Epithelial cell of proximal tubule (primary cell): ENCODE results near the gene OLFM3. TPM values are rescaled to one million over a fixed set of nuclear protein-coding genes. Genes with fewer than 3 reads are reported as not detected.

Source experiments
- DNase-seq: peaks from one replicate; pipeline ENCODE4 v3.0.0-alpha.2; 2011; ENCODE audit warnings: low read depth
- H3K4me3 ChIP-seq: 2 replicates; pipeline ENCODE4 v1.5.1; 2011; ENCODE audit warnings: low read depth, mild to moderate bottlenecking, low read length
- total RNA-seq: library from RNA; depleted of rRNA; stranded (reverse); fragments of >200 nt; gene quantifications from 2 replicates; pipeline ENCODE4 v1.2.3, GENCODE V29; 2015
- TF ChIP-seq, protein P1 (sequence below): conservative IDR thresholded peaks from 2 replicates; pipeline ENCODE4 v1.5.1; 2012; ENCODE audit warnings: low read depth, mild to moderate bottlenecking, low read length

The OLFM3 gene
- total RNA-seq, 1 donor from 2014 or later: not detected

DNA sequence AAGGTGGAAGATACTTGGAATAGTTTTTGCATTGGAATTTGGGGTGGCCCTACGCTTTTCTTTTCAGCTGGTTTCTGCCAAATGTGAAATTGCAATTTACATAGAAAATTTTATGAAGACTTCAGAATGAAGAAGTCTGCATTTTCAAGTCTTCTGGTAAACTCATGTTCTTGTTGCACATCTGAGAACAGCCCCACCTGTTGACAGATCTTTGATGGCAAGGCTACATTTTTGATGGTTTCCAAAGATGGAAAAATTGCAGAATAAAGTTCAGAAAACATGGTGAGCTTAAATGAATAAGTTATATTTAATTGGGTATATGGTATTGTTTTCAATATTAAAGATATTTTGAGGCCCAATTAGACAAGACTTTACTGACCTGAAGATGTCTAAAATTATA lies 25.4 kb downstream of the OLFM3 start:
- DNase-seq: no peak

DNA sequence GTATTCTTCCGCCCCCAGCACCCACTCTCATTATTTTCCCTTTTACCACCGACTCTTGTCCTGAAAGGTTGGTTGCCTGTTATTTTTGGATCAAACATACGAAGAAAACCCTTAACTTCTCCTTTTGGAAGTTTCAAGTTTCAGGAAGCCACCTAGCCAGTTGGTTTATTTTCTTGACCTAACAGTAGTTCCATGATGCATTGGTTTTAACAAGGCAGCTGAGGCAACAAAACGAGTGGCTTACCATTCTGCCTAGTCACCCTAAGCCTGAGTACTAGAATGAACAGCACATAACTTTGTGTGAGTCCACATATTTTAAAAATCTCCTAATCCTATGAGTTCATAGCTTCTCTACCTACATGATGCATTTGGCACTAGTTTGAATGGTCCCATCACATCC lies 28.9 kb downstream of the OLFM3 start:
- no peak for DNase-seq
- no peak overlapping the region for H3K4me3 ChIP-seq
- TF ChIP-seq, protein P1, sequence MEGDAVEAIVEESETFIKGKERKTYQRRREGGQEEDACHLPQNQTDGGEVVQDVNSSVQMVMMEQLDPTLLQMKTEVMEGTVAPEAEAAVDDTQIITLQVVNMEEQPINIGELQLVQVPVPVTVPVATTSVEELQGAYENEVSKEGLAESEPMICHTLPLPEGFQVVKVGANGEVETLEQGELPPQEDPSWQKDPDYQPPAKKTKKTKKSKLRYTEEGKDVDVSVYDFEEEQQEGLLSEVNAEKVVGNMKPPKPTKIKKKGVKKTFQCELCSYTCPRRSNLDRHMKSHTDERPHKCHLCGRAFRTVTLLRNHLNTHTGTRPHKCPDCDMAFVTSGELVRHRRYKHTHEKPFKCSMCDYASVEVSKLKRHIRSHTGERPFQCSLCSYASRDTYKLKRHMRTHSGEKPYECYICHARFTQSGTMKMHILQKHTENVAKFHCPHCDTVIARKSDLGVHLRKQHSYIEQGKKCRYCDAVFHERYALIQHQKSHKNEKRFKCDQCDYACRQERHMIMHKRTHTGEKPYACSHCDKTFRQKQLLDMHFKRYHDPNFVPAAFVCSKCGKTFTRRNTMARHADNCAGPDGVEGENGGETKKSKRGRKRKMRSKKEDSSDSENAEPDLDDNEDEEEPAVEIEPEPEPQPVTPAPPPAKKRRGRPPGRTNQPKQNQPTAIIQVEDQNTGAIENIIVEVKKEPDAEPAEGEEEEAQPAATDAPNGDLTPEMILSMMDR: no peak

More for the DNA sequence above, 25.4 kb downstream of the OLFM3 start:
- TF ChIP-seq, protein P1: peak; percentile 16
- no peak overlapping the region for H3K4me3 ChIP-seq

DNA sequence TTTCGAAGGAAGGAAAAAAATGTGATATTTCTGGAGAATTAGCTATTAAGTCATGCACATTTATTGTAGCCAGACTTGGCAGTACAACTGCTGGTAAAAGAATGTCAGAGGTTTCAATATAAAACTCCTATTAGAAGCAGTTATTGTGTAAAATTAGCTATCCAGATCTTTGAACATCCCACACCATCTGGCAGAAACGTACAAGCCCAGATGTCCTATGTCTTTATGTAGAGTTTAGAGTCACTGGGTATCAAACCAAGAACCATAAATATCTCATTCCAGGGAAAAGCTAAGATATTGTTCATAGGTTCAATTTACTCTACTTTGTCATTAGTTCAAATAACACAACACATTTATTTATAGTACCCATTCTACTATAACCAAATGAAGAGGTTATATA lies 31.4 kb downstream of the OLFM3 start:
- no peak for DNase-seq
- TF ChIP-seq, protein P1: no peak
- H3K4me3 ChIP-seq: no peak overlapping the region

DNA sequence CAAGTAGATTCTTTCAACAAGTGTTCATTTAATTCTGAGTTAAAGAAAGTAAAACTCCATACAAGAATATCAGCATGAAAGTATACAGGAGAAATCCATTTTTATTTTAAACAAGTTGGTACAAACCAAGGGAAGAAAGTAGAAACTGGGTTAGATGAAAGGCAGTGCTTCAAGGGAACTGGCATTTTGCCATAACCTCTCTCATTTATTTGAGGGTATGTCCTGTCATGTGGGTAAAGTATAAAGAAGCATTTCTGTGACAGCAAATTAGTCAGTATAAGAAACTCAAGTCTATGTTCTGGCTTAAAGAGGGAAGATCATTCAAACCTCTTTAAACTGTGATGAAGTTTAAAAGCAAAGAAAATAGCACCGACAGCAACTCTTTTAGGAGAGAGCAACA lies 32.0 kb downstream of the OLFM3 start:
- TF ChIP-seq, protein P1: no peak
- H3K4me3 ChIP-seq: no peak overlapping the region
- no peak for DNase-seq

DNA sequence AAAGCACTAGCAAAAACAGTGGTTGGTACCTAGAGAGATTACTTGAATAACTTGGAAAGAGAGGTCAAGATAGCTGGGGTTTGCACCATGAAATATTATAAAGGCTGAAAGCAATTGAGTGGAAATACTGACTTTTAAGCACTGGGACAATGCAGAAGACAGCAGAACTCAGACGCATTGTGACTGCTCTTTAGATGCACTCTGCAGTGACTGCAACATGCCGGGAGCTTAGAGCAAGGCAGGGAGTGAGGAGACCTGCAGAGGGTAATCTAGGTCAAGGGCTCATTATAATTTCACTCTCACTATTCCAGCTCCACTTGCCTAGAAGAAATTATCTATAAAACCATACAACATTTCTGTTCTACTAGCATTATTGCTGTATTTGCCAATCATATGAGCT lies 36.6 kb downstream of the OLFM3 start:
- H3K4me3 ChIP-seq: no peak overlapping the region
- DNase-seq: no peak
- TF ChIP-seq, protein P1: no peak

DNA sequence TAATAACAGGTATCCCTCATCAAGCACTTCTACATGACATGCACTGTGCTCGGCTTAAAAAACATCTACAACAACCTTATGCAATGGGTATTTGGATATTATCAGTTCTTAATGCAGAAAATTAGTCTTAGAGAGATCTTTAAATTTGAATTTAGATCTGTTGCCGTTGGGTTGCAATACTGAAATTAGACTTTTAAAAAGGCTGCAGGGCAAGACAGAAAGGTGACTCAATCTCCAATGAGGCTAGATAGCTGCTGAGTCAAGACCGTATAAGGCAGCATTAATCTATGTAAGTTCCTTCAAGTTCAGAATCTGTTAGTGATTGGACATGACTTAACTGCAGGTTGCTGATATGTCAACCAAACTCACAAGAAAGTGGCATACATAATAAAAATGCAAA lies 37.3 kb downstream of the OLFM3 start:
- DNase-seq: no peak
- no peak overlapping the region for H3K4me3 ChIP-seq
- TF ChIP-seq, protein P1: no peak

DNA sequence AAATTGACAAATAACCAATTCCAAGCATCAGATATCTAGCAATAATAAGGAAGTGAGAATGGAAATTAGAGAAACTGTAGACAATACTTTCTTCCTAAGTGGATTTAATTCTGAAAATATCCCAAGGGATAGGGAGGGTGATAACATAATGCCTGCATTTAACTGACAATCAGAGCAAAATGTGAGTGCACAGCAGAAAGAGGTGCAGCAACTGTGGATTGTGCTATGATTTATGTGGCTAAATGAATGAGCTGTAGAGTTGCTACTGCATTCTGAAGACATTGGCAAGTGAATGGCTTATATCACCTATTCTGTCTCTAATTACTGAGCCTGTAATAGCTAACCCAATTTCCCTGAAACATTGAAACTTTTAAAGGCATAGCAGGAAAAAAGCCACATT lies 39.0 kb downstream of the OLFM3 start:
- TF ChIP-seq, protein P1: no peak
- DNase-seq: no peak
- no peak overlapping the region for H3K4me3 ChIP-seq
